Subcutaneous abdominal adipose tissue (tissue), 5 donors: ENCODE data around the gene ESYT2.

Source experiments
- H3K27ac ChIP-seq: one replicate; pipeline ENCODE4 v1.7.0; 2013; ENCODE audit warnings: low read depth, mild to moderate bottlenecking, inconsistent platforms, low read length, moderate library complexity
- H3K27me3 ChIP-seq, 5 donors: one replicate each; pipeline ENCODE4 v1.7.0; 2013; ENCODE audit warnings: low read length in 5 of 5, inconsistent platforms in 1 of 5; ENCODE audit not compliant: control insufficient read depth in 5 of 5, insufficient read depth in 4 of 5
- H3K36me3 ChIP-seq, 5 donors: one replicate each; pipeline ENCODE4 v1.7.0; 2013; ENCODE audit warnings: low read length in 5 of 5; ENCODE audit not compliant: control insufficient read depth in 5 of 5, insufficient read depth in 5 of 5
- H3K4me1 ChIP-seq, 5 donors: one replicate each; pipeline ENCODE4 v1.7.0; 2013; ENCODE audit warnings: low read length in 5 of 5, mild to moderate bottlenecking in 3 of 5, moderate library complexity in 1 of 5; ENCODE audit not compliant: control insufficient read depth in 5 of 5, insufficient read depth in 5 of 5
- H3K4me3 ChIP-seq, 5 donors: one replicate each; pipeline ENCODE4 v1.7.0; 2013; ENCODE audit warnings: low read length in 5 of 5, low read depth in 1 of 5
- H3K9ac ChIP-seq, 5 donors: one replicate each; pipeline ENCODE4 v1.7.0; 2013; ENCODE audit warnings: low read length in 5 of 5, mild to moderate bottlenecking in 4 of 5, moderate library complexity in 3 of 5
- H3K9me3 ChIP-seq, 5 donors: one replicate each; pipeline ENCODE4 v1.7.0; 2013; ENCODE audit warnings: low read length in 5 of 5; ENCODE audit not compliant: control insufficient read depth in 5 of 5
- donor health status: healthy.
- donor health status: healthy.
- donor health status: healthy.
- donor health status: healthy.
- donor health status: healthy.

The ESYT2 gene

GRCh38 chr7:158815083-158815799 is 14.1 kb downstream of the ESYT2 start:
- H3K27ac ChIP-seq = peak overlapping the region; percentile 93
- no peaks in the 10 kb centered on the region for H3K27me3 ChIP-seq
- H3K9ac ChIP-seq = no peak overlapping the region
- peaks cover 24 to 89% (median 80%) of the 10 kb centered on the region in 5 donors for H3K4me1 ChIP-seq
- H3K9me3 ChIP-seq = no peaks in the 10 kb centered on the region
- H3K4me3 ChIP-seq = peak overlapping the region in 3 of 5 donors; percentile 7 to 18 (median 10)
- H3K36me3 ChIP-seq = no peaks in the 10 kb centered on the region

DNA sequence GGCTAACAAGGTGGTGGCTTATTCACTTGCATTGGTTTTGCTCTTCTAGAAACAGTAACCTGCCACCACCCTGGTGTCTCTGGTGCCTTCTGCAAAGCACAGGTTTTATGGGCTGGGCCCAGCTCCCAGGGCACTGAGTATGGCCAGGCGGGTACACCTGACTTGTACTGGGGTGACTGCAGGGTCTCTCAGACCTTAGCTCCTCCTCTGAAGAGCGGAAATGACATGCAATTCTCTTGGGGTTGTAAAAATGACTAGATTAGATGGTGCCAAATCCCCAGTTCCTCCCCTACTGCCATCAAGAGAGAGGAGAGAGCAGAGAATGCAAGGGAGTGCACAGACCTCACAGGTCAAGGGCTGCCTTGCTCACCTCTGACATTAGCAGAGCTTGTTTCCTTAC is 14.7 kb downstream of the ESYT2 start:
- no peaks in the 10 kb centered on the region for H3K27me3 ChIP-seq
- H3K9ac ChIP-seq = no peak overlapping the region
- H3K27ac ChIP-seq = peak overlapping the region; percentile 93
- H3K4me3 ChIP-seq = peak overlapping the region in 2 of 5 donors; percentile 10 to 18
- H3K4me1 ChIP-seq = peaks cover 24 to 84% (median 76%) of the 10 kb centered on the region in 5 donors
- no peaks in the 10 kb centered on the region for H3K9me3 ChIP-seq
- no peaks in the 10 kb centered on the region for H3K36me3 ChIP-seq

DNA sequence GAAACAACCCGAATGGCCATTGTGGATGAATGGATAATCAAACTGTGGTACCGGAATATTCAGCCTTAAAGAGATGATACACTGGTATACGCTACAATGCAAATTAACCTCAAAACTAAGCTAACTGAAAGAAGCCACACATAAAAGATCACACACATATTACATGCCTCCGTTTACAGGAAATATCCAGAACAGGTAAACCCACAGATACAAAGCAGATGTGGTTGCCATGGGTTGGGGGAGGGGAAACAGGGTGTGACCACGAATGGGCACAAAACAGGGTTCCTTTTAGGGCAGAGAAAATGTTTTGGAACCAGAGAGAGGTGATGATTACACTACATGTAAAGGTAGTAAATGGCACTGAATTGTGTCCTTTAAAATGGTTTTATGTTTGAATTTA is 16.6 kb downstream of the ESYT2 start:
- Histone ChIP-seq H3K9ac (peak overlapping the region in 1 of 5 donors; percentile 11), H3K27ac (peak overlapping the region; percentile 92), H3K4me1 (peaks cover 20 to 65% (median 58%) of the 10 kb centered on the region in 5 donors), H3K4me3 (no peak overlapping the region), H3K27me3 (no peaks in the 10 kb centered on the region), H3K9me3 (no peaks in the 10 kb centered on the region), H3K36me3 (peaks cover 0 to 9% (median 3%) of the 10 kb centered on the region in 5 donors)

GRCh38 chr7:158811894-158812293 is 17.4 kb downstream of the ESYT2 start:
- peak overlapping the region; percentile 92 for H3K27ac ChIP-seq
- peaks cover 0 to 9% (median 3%) of the 10 kb centered on the region in 5 donors for H3K36me3 ChIP-seq
- no peak overlapping the region for H3K4me3 ChIP-seq
- H3K9ac ChIP-seq = peak overlapping the region in 3 of 5 donors; percentile 4 to 42 (median 35)
- H3K4me1 ChIP-seq = peaks cover 20 to 57% (median 50%) of the 10 kb centered on the region in 5 donors
- H3K9me3 ChIP-seq = no peaks in the 10 kb centered on the region
- H3K27me3 ChIP-seq = no peaks in the 10 kb centered on the region

DNA sequence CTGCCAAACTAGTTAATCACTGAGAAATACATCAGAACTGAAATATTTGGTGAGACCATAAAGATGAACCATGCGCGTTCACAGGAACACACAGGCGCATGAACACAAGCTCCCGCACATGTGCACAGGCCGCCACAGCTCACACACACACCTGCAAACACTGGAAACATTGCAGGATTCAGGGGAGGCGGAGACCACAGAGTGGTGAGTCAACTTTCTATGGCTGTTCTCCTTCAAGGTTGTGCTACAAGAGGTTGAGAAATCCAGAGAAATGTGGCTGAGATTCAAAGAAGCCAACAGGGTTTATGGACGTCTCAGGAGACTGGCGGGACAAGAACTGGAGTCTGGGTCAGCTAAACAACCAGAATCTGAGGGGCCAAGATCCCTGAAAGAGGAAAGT is 17.8 kb downstream of the ESYT2 start:
- H3K4me1 ChIP-seq = peaks cover 18 to 55% (median 46%) of the 10 kb centered on the region in 5 donors
- no peak overlapping the region for H3K4me3 ChIP-seq
- H3K27ac ChIP-seq = peak overlapping the region; percentile 92
- H3K9ac ChIP-seq = peak overlapping the region in 2 of 5 donors; percentile 35 to 42
- no peaks in the 10 kb centered on the region for H3K9me3 ChIP-seq
- no peaks in the 10 kb centered on the region for H3K27me3 ChIP-seq
- peaks cover 0 to 9% (median 3%) of the 10 kb centered on the region in 5 donors for H3K36me3 ChIP-seq

- Histone ChIP-seq H3K27me3 (no peaks in the 10 kb centered on the region), H3K36me3 (peaks cover 0 to 9% (median 3%) of the 10 kb centered on the region in 5 donors), H3K9ac (no peak overlapping the region), H3K4me3 (no peak overlapping the region), H3K27ac (peak overlapping the region; percentile 92), H3K9me3 (no peaks in the 10 kb centered on the region), H3K4me1 (peaks cover 14 to 55% (median 45%) of the 10 kb centered on the region in 5 donors)
Measured at GRCh38 chr7:158810846-158811245, 18.5 kb downstream of the ESYT2 start.

GRCh38 chr7:158809596-158809995 is 19.7 kb downstream of the ESYT2 start:
- Histone ChIP-seq H3K27ac (peak overlapping the region; percentile 92), H3K4me3 (no peak overlapping the region), H3K4me1 (peaks cover 4 to 52% (median 33%) of the 10 kb centered on the region in 5 donors), H3K9me3 (no peaks in the 10 kb centered on the region), H3K27me3 (no peaks in the 10 kb centered on the region), H3K9ac (peak overlapping the region in 1 of 5 donors; percentile 18), H3K36me3 (peaks cover 0 to 9% (median 5%) of the 10 kb centered on the region in 5 donors)

DNA sequence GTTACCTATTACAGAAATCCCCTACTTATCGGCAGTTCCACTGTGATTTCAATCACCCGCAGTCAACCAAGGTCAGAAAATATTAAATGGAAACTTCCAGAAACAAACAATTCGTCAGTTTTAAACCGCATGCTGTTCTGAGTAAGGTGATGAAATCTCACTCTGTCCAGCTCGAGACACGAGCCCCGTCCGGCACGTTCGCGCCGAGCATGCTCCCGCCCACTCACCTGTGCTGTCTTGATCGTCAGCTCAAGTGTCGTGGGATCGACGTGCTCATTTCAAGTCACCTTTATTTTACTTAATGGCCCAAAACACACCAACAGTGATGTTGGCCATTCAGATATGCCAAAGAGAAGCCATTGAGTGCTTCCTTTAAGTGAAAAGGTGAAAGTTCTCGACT is 21.2 kb downstream of the ESYT2 start:
- Histone ChIP-seq H3K4me1 (peaks cover 4 to 52% (median 31%) of the 10 kb centered on the region in 5 donors), H3K4me3 (no peak overlapping the region), H3K9ac (no peak overlapping the region), H3K27ac (peak overlapping the region; percentile 21), H3K9me3 (no peaks in the 10 kb centered on the region), H3K36me3 (peaks cover 0 to 9% (median 7%) of the 10 kb centered on the region in 5 donors), H3K27me3 (no peaks in the 10 kb centered on the region)

DNA sequence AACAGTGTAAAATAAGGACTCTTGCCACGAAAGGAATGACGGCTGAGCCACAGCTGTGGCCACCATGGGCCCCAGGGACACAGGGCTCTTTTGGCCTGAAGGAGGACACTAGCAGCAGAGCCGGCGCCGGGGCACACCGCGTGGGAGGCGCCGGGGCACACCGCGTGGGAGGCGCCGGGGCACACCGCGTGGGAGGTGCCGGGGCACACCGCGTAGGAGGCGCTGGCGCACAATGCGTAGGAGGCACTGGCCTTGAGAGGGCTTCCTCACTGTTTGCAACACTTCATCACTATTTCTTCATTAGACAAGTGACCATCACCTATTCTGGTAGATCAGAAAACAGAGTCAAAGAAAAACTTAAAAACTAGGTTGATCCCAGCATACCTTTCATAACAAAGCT is 23.4 kb downstream of the ESYT2 start:
- Histone ChIP-seq H3K27me3 (no peaks in the 10 kb centered on the region), H3K9ac (no peak overlapping the region), H3K9me3 (no peaks in the 10 kb centered on the region), H3K4me1 (peaks cover 0 to 46% (median 32%) of the 10 kb centered on the region in 5 donors), H3K36me3 (peaks cover 0 to 9% (median 7%) of the 10 kb centered on the region in 5 donors), H3K4me3 (no peak overlapping the region), H3K27ac (peak overlapping the region; percentile 4)

DNA sequence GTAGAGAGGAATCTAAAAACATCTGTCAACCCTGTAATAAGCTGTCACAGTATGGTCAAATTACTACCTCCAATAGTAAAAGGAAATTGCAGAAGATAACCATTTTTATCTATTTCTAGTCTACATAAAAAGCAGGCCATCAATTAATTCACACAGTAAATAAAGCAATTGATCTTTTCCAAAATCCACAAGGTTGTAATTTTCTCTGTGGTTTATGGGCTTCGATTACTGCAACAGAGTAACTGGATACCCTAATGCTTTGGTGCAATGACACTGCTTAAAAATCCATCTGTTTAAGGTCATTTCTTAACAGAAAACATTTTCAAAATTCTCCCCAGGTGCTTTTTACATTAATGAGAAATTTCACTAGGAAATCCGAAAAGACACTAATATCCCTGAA is 23.9 kb downstream of the ESYT2 start:
- no peak overlapping the region for H3K4me3 ChIP-seq
- H3K9ac ChIP-seq = no peak overlapping the region
- H3K36me3 ChIP-seq = peaks cover 0 to 9% (median 7%) of the 10 kb centered on the region in 5 donors
- no peaks in the 10 kb centered on the region for H3K27me3 ChIP-seq
- no peak overlapping the region for H3K27ac ChIP-seq
- H3K4me1 ChIP-seq = peaks cover 0 to 41% (median 28%) of the 10 kb centered on the region in 5 donors
- H3K9me3 ChIP-seq = no peaks in the 10 kb centered on the region
